K562 (cell line): Measurements from ENCODE around the gene ARMC2. TPM values are rescaled to one million over a fixed set of nuclear protein-coding genes. Genes with fewer than 3 reads are reported as not detected.

Experiments
- ATAC-seq: fragments of 200-7000 bp; cut with Tn5 transposase; 3 replicates; pipeline ENCODE4 v1.9.1; 2020; ENCODE audit warnings: moderate library complexity
- BruUV-seq: library from RNA; stranded (reverse); fragments of 400-500 nt; replicated peaks from 2 replicates; lab custom pipeline; 2021; lab: Mats Ljungman, UMichigan
- CTCF ChIA-PET: fragments of 300-600 bp; formaldehyde crosslinking; extraction: SDS; loops from one replicate; lab custom pipeline; 2021; ENCODE audit warnings: low intra/inter-chr PET ratio; lab: Yijun Ruan, JAX
- POLR2A ChIA-PET: fragments of 300-600, 350-650 bp; sonication (Branson Sonifier 250); formaldehyde crosslinking; extraction: SDS; loops from one replicate; lab custom pipeline; 2021; ENCODE audit warnings: antibody characterized with exemption, inconsistent platforms; lab: Yijun Ruan, JAX
- DNase-seq, 4 experiments: peaks; one replicate each; pipeline versions ENCODE4 v3.0.0 to v3.0.0-alpha.2; 2011 to 2018; ENCODE audit warnings: low spot score in 3 of 4, mixed read lengths in 3 of 4; ENCODE audit errors: extremely low read depth in 1 of 4
- FAIRE-seq: peaks from 2 replicates; lab custom pipeline; 2011; peaks lifted over from hg19 to GRCh38; lab: Jason Lieb, UNC
- H2AFZ ChIP-seq: 2 replicates; pipeline ENCODE4 v1.6.0; 2011; ENCODE audit warnings: low read depth, low read length, control low read depth, inconsistent platforms
- H3K27ac ChIP-seq: fragments of 200-600 bp; 3 replicates; pipeline ENCODE4 v1.8.0; 2011; ENCODE audit warnings: low read depth, mild to moderate bottlenecking, control low read depth, inconsistent platforms, low read length, moderate library complexity, mixed read lengths; ENCODE audit errors: extremely low read depth
- H3K27me3 ChIP-seq, 2 experiments: fragments of 300-600 bp in 1 of 2; 2 replicates in 1 of 2; 3 replicates in 1 of 2; pipeline versions ENCODE4 v1.6.0 to v1.8.0; 2011; ENCODE audit warnings: inconsistent platforms in 2 of 2, low read length in 2 of 2, mild to moderate bottlenecking in 1 of 2, mixed read lengths in 1 of 2, moderate library complexity in 1 of 2; ENCODE audit not compliant: control insufficient read depth in 2 of 2, insufficient read depth in 2 of 2
- H3K36me3 ChIP-seq: fragments of 300-600 bp; 3 replicates; pipeline ENCODE4 v1.8.0; 2011; ENCODE audit warnings: mild to moderate bottlenecking, low read length, inconsistent platforms; ENCODE audit not compliant: control insufficient read depth, insufficient read depth
- H3K4me1 ChIP-seq, 2 experiments: fragments of 200-600 bp in 1 of 2; replicated peaks in 1 of 2; 2 replicates in 1 of 2; 3 replicates in 1 of 2; pipeline versions ENCODE4 v1.5.1 to v1.8.0; 2011; ENCODE audit warnings: inconsistent platforms in 2 of 2, low read length in 2 of 2, mild to moderate bottlenecking in 1 of 2, mixed read lengths in 1 of 2, moderate library complexity in 1 of 2; ENCODE audit not compliant: control insufficient read depth in 2 of 2, insufficient read depth in 2 of 2
- H3K4me2 ChIP-seq: 2 replicates; pipeline ENCODE4 v1.6.1; 2011; ENCODE audit warnings: low read length, control low read depth, inconsistent platforms, mixed read lengths; ENCODE audit not compliant: insufficient read depth
- H3K4me3 ChIP-seq: fragments of 200-600 bp; sonication (generic), shearing (Covaris generic); 2 replicates; pipeline ENCODE4 v1.5.1; 2016; ENCODE audit warnings: control low read depth, inconsistent platforms
- H3K79me2 ChIP-seq: fragments of 200-600 bp; 3 replicates; pipeline ENCODE4 v1.8.0; 2011; ENCODE audit warnings: low read length, inconsistent platforms; ENCODE audit not compliant: control insufficient read depth, insufficient read depth
- H3K9ac ChIP-seq, 2 experiments: 2 replicates each; pipeline versions ENCODE4 v1.6.0 to v1.6.1; 2011; ENCODE audit warnings: low read depth in 2 of 2, low read length in 2 of 2, control low read depth in 1 of 2, inconsistent platforms in 1 of 2, mild to moderate bottlenecking in 1 of 2, mixed read lengths in 1 of 2; ENCODE audit not compliant: insufficient read depth in 1 of 2
- H3K9me1 ChIP-seq: one replicate; pipeline ENCODE4 v1.6.0; 2011; ENCODE audit warnings: inconsistent platforms, mild to moderate bottlenecking, low read length, moderate library complexity; ENCODE audit not compliant: control insufficient read depth, insufficient read depth
- H3K9me3 ChIP-seq: replicated peaks from 2 replicates; pipeline ENCODE4 v1.5.1; 2011; ENCODE audit warnings: low read depth, low read length, inconsistent platforms; ENCODE audit not compliant: control insufficient read depth, insufficient read depth
- H4K20me1 ChIP-seq: replicated peaks from 2 replicates; pipeline ENCODE4 v1.6.1; 2011; ENCODE audit warnings: low read length, inconsistent platforms, mixed read lengths; ENCODE audit not compliant: control insufficient read depth, insufficient read depth
- ADNP ChIP-seq: fragments of 200-800 bp; sonication (Bioruptor generic); IDR thresholded peaks from 2 replicates; pipeline ENCODE4 v1.6.1; 2016; ENCODE audit warnings: missing genetic modification characterization, missing compliant biosample characterization
- ARHGAP35 ChIP-seq: fragments of 450-650 bp; IDR thresholded peaks from 2 replicates; pipeline ENCODE4 v1.6.1; 2018; ENCODE audit not compliant: partially characterized antibody
- CC2D1A ChIP-seq: fragments of 450-650 bp; IDR thresholded peaks from 2 replicates; pipeline ENCODE4 v1.6.1; 2017; ENCODE audit warnings: mild to moderate bottlenecking
- CREB5 ChIP-seq: fragments of 250-450 bp; sonication (Bioruptor Pico); IDR thresholded peaks from 2 replicates; pipeline ENCODE4 v1.5.0; 2020; ENCODE audit warnings: mild to moderate bottlenecking
- ESRRA ChIP-seq: fragments of 450-650 bp; IDR thresholded peaks from 2 replicates; pipeline ENCODE4 v1.6.1; 2014; ENCODE audit warnings: low read depth, mild to moderate bottlenecking, moderate library complexity, borderline replicate concordance
- KDM5B ChIP-seq: fragments of 200-600 bp; sonication (generic); IDR thresholded peaks from 2 replicates; pipeline ENCODE4 v1.6.1; 2012; ENCODE audit warnings: low read depth, mild to moderate bottlenecking, moderate library complexity, low read length, control low read depth, inconsistent platforms; ENCODE audit not compliant: insufficient replicate concordance
- KLF13 ChIP-seq: fragments of 450-650 bp; IDR thresholded peaks from 2 replicates; pipeline ENCODE4 v1.6.1; 2016; ENCODE audit warnings: missing genetic modification characterization, low read depth, mild to moderate bottlenecking, missing compliant biosample characterization, moderate library complexity, borderline replicate concordance
- MBD1 ChIP-seq: fragments of 250-450 bp; sonication (Bioruptor Pico); IDR thresholded peaks from 2 replicates; pipeline ENCODE4 v1.8.0; 2022; ENCODE audit warnings: inconsistent platforms
- MTF1 ChIP-seq: fragments of 250-450 bp; sonication (Bioruptor Pico); IDR thresholded peaks from 2 replicates; pipeline ENCODE4 v1.9.0; 2021; ENCODE audit warnings: moderate library complexity, mild to moderate bottlenecking, inconsistent platforms, borderline replicate concordance
- RBM15 ChIP-seq: fragments of 200-400 bp; formaldehyde crosslinking; IDR thresholded peaks from 2 replicates; pipeline ENCODE4 v1.6.1; 2018; ENCODE audit warnings: mild to moderate bottlenecking, low read length, moderate library complexity; ENCODE audit not compliant: insufficient read depth
- SFPQ ChIP-seq: fragments of 200-400 bp; formaldehyde crosslinking; IDR thresholded peaks from 2 replicates; pipeline ENCODE4 v1.6.1; 2017; ENCODE audit warnings: mild to moderate bottlenecking, low read depth, low read length, moderate library complexity
- SP1 ChIP-seq: sonication (generic); formaldehyde crosslinking; IDR thresholded peaks from 2 replicates; pipeline ENCODE4 v1.8.1; 2022; ENCODE audit warnings: mild to moderate bottlenecking, missing genetic modification reagents
- SUPT5H ChIP-seq: fragments of 450-650 bp; IDR thresholded peaks from 2 replicates; pipeline ENCODE4 v1.6.1; 2016
- TCFL5 ChIP-seq: fragments of 250-450 bp; sonication (Bioruptor Pico); conservative IDR thresholded peaks from 2 replicates; pipeline ENCODE4 v1.6.1; 2021; ENCODE audit warnings: mild to moderate bottlenecking, moderate library complexity, matching md5 sums
- ZNF197 ChIP-seq: fragments of 200-800 bp; sonication (Bioruptor generic); IDR thresholded peaks from 2 replicates; pipeline ENCODE4 v1.6.1; 2016; ENCODE audit warnings: low read depth, missing genetic modification characterization, missing compliant biosample characterization
- ZNF583 ChIP-seq: fragments of 250-450 bp; sonication (Bioruptor Pico); IDR thresholded peaks from 2 replicates; pipeline ENCODE4 v1.4.0; 2020
- ZNF699 ChIP-seq: fragments of 250-450 bp; sonication (Bioruptor Pico); IDR thresholded peaks from 2 replicates; pipeline ENCODE4 v1.8.0; 2021; ENCODE audit warnings: mild to moderate bottlenecking, moderate library complexity; ENCODE audit not compliant: insufficient replicate concordance
- WGBS: fragments of 100-300 bp; shearing (Covaris generic); methylation state at CpG from one replicate; pipeline ENCODE4 v1.1.6; 2016; ENCODE audit warnings: low coverage, mixed read lengths; ENCODE audit not compliant: insufficient coverage; ENCODE audit errors: missing lambda C conversion rate; 5-methylcytosine and 5-hydroxymethylcytosine counted together
- in situ Hi-C: fragments of 300-500 bp; cut with MboI; formaldehyde crosslinking; loops from 4 replicates; pipeline ENCODE4 v1.15.0; 2018; ENCODE audit warnings: inconsistent platforms, mixed read lengths
- intact Hi-C: fragments of 100-400 bp; cut with micrococcal nuclease; formaldehyde crosslinking; loops from 2 replicates; pipeline ENCODE4 v1.14.2; 2022
- polyA plus RNA-seq, 8 experiments: library from polyadenylated mRNA; depleted of rRNA in 4 of 8; stranded (reverse) in 5 of 8; unstranded in 3 of 8; fragments of >200 nt; fragmentation: Nextera tagmentation in 2 of 8; fragmentation: Illumina TruSeq in 1 of 8; extraction: Ambion mirVana in 2 of 8; extraction: Trizol in 1 of 8; gene quantifications; 2 replicates each; pipeline versions ENCODE4 v1.2.1 to v1.2.3, GENCODE V29; 2011 to 2014; ENCODE audit warnings: inconsistent platforms in 1 of 8, missing spikeins in 1 of 8
- total RNA-seq, 7 experiments: library from RNA; depleted of rRNA in 6 of 7; stranded (reverse); fragments of >200 nt in 6 of 7; fragmentation: Illumina TruSeq in 2 of 7; extraction: Trizol in 2 of 7; gene quantifications; 2 replicates each; pipeline versions ENCODE4 v1.2.1 to v1.2.3, GENCODE V29; 2011 to 2021; ENCODE audit warnings: low replicate concordance in 1 of 7

Gene ARMC2
- total and polyA plus RNA-seq, 9 of the 15 experiments (the other 6 are each of a cell fraction or from before 2014, with no cell fraction given), result 0.14 to 3.0 (median 0.82) TPM

- H3K4me1 ChIP-seq, result no peaks in the 10 kb centered on the region; a peak in 1 of 5 replicates
- ChIA-PET CTCF (no interaction called here), POLR2A (interaction anchor here (0.5 to 1.4 kb wide), 3 partner anchors 8 to 16 kb away, joined by 3 to 4 read pairs (median 3); no protein-coding TSS in a partner anchor)
- WGBS, result 5% methylated on average over 1 of the region's 1 CpG
- no peak overlapping the region for H2AFZ ChIP-seq
- no peaks in the 10 kb centered on the region for H3K9me1 ChIP-seq
- peaks cover 8 to 21% of the 10 kb centered on the region in 2 experiments; a peak in 4 of 5 replicates for H3K27me3 ChIP-seq
- FAIRE-seq (no peak), ATAC-seq (no peak), DNase-seq (no peak)
- BruUV-seq, result no TSS peak
- H3K79me2 ChIP-seq, result no peaks in the 10 kb centered on the region
- no peaks in the 10 kb centered on the region for H4K20me1 ChIP-seq
- no peak overlapping the region for H3K27ac ChIP-seq
- H3K36me3 ChIP-seq, result no peaks in the 10 kb centered on the region
- in situ Hi-C loops (no loop called here), intact Hi-C loops (no loop called here)
- H3K9me3 ChIP-seq, result no peaks in the 10 kb centered on the region
- no peak overlapping the region for H3K9ac ChIP-seq
- H3K4me2 ChIP-seq, result no peak overlapping the region
- H3K4me3 ChIP-seq, result no peak overlapping the region
- TF ChIP-seq SP1 (CRISPR knock-in tag) (no peak), ZNF583 (CRISPR knock-in tag) (no peak), ARHGAP35 (no peak), KDM5B (no peak), MBD1 (CRISPR knock-in tag) (no peak), SFPQ (no peak), MTF1 (CRISPR knock-in tag) (no peak), TCFL5 (CRISPR knock-in tag) (no peak), ZNF197 (no peak), KLF13 (tag) (no peak), RBM15 (no peak), ESRRA (no peak), ZNF699 (CRISPR knock-in tag) (no peak), CREB5 (CRISPR knock-in tag) (no peak), ADNP (no peak), SUPT5H (no peak), CC2D1A (no peak)
Measured at GRCh38 chr6:108941281-108941680, 93.1 kb downstream of the ARMC2 start.
